Measurements from ENCODE around the gene UGT1A9. TPM values are rescaled to one million over a fixed set of nuclear protein-coding genes. Genes with fewer than 3 reads are reported as not detected.
"Not testable (repeated sequence)": the region's sequence is repeated elsewhere in the genome, so short reads cannot be mapped to it uniquely, and the experiment has no call there.

The UGT1A9 gene
- total RNA-seq (2014; rRNA removed; shearing (Covaris generic)) = not detected in 2 replicates

- DNase-seq (ENCODE audit: low read depth) = no peak
Observed at GRCh38 chr2:233671290-233672161, at the start of gene UGT1A9. Gene UGT1A9 (plus strand): TSS chr2:233671898. CDS start chr2:233671935, 37 bp downstream.

GRCh38 chr2:233627331-233628025, 44.2 kb upstream of the UGT1A9 start:
- no peak for DNase-seq (ENCODE audit: low read depth)

- peak; percentile 8 for DNase-seq (ENCODE audit: low read depth)
Observed at GRCh38 chr2:233636306-233636705, 35.4 kb upstream of the UGT1A9 start, which contains the start of gene UGT1A10. Gene UGT1A10 (plus strand): TSS chr2:233636448. CDS start chr2:233636523, 75 bp downstream.

- DNase-seq (ENCODE audit: low read depth) = no peak
Observed at GRCh38 chr2:233638836-233639235, 32.9 kb upstream of the UGT1A9 start.

- DNase-seq (ENCODE audit: low read depth) = no peak
Observed at GRCh38 chr2:233639860-233640259, 31.8 kb upstream of the UGT1A9 start.

GRCh38 chr2:233643128-233643527, 28.6 kb upstream of the UGT1A9 start:
- peak; percentile 19 for DNase-seq (ENCODE audit: low read depth)

GRCh38 chr2:233646033-233646432, 25.7 kb upstream of the UGT1A9 start:
- not testable (repeated sequence) for DNase-seq (ENCODE audit: low read depth)

- DNase-seq (ENCODE audit: low read depth) = no peak
Observed at GRCh38 chr2:233650981-233651380, 20.7 kb upstream of the UGT1A9 start.

- no peak for DNase-seq (ENCODE audit: low read depth)
Observed at GRCh38 chr2:233651430-233651829, 20.3 kb upstream of the UGT1A9 start.

GRCh38 chr2:233654501-233654900, 17.2 kb upstream of the UGT1A9 start:
- DNase-seq (ENCODE audit: low read depth) = no peak

GRCh38 chr2:233655043-233655442, 16.7 kb upstream of the UGT1A9 start:
- DNase-seq (ENCODE audit: low read depth) = no peak

GRCh38 chr2:233655943-233656342, 15.8 kb upstream of the UGT1A9 start:
- not testable (repeated sequence) for DNase-seq (ENCODE audit: low read depth)

GRCh38 chr2:233656443-233656842, 15.3 kb upstream of the UGT1A9 start:
- no peak for DNase-seq (ENCODE audit: low read depth)

GRCh38 chr2:233658610-233659009, 13.1 kb upstream of the UGT1A9 start:
- no peak for DNase-seq (ENCODE audit: low read depth)

GRCh38 chr2:233663911-233664310, 7.8 kb upstream of the UGT1A9 start:
- DNase-seq (ENCODE audit: low read depth) = no peak

GRCh38 chr2:233668605-233669260, 3.0 kb upstream of the UGT1A9 start:
- DNase-seq (ENCODE audit: low read depth) = no peak

- no peak for DNase-seq (ENCODE audit: low read depth)
Observed at GRCh38 chr2:233672886-233673285, 1.2 kb downstream of the UGT1A9 start.

- no peak for DNase-seq (ENCODE audit: low read depth)
Observed at GRCh38 chr2:233673896-233674295, 2.2 kb downstream of the UGT1A9 start.

GRCh38 chr2:233674314-233674713, 2.6 kb downstream of the UGT1A9 start:
- DNase-seq (ENCODE audit: low read depth) = no peak

- DNase-seq (ENCODE audit: low read depth) = peak; percentile 7
Observed at GRCh38 chr2:233674995-233675394, 3.3 kb downstream of the UGT1A9 start.

- DNase-seq (ENCODE audit: low read depth) = peak; percentile 15
Observed at GRCh38 chr2:233676046-233676445, 4.3 kb downstream of the UGT1A9 start.

GRCh38 chr2:233679196-233679595, 7.5 kb downstream of the UGT1A9 start:
- DNase-seq (ENCODE audit: low read depth) = no peak
